Tibial artery (tissue), 4 donors: ENCODE data around the gene SH3RF1.

ENCODE experiments used
- DNase-seq, 2 donors: peaks; one replicate each; pipeline ENCODE4 v3.0.0-alpha.2; 2019
- H3K27ac ChIP-seq, 2 donors: fragments of 200-600 bp; sonication (generic) in 1 of 2; 1 replicate in 1 of 2; 2 replicates in 1 of 2; pipeline ENCODE4 v1.5.1; 2018 to 2019; ENCODE audit warnings: mild to moderate bottlenecking in 1 of 2
- H3K27me3 ChIP-seq, 2 donors: fragments of 200-600 bp; sonication (generic) in 1 of 2; one replicate each; pipeline versions ENCODE4 v1.5.1 to v1.6.0; 2016 to 2019
- H3K36me3 ChIP-seq, 3 donors: fragments of 200-600 bp; sonication (generic) in 2 of 3; one replicate each; pipeline ENCODE4 v1.5.1; 2016 to 2019; ENCODE audit warnings: mild to moderate bottlenecking in 2 of 3
- H3K4me1 ChIP-seq, 4 donors: fragments of 200-600 bp; sonication (generic) in 2 of 4; 1 replicate in 3 of 4; 2 replicates in 1 of 4; pipeline ENCODE4 v1.5.1; 2016 to 2019
- H3K4me3 ChIP-seq, 2 donors: fragments of 200-600 bp; sonication (generic) in 1 of 2; 1 replicate in 1 of 2; 2 replicates in 1 of 2; pipeline ENCODE4 v1.5.1; 2018 to 2019; ENCODE audit warnings: mild to moderate bottlenecking in 2 of 2
- H3K9me3 ChIP-seq, 3 donors: fragments of 200-600 bp; sonication (generic) in 1 of 3; one replicate each; pipeline ENCODE4 v1.5.1; 2016 to 2019
- CTCF ChIP-seq, 2 experiments: fragments of 200-600 bp in 1 of 2; fragments of 450-650 bp in 1 of 2; IDR thresholded peaks; one replicate each; pipeline ENCODE4 v1.5.1; 2017 to 2019; ENCODE audit warnings: antibody characterized with exemption in 2 of 2, mild to moderate bottlenecking in 1 of 2, moderate library complexity in 1 of 2
- intact Hi-C: fragments of 100-400 bp; cut with DNase I; formaldehyde crosslinking; loops from one replicate; pipeline ENCODE4 v1.15.0; 2023; ENCODE audit warnings: low total_unique reads

SH3RF1 gene

GRCh38 chr4:169142391-169142790 is 128.4 kb downstream of the SH3RF1 start:
- H3K4me1 ChIP-seq = peaks cover 0 to 7% (median 1%) of the 10 kb centered on the region in 4 donors
- no peaks in the 10 kb centered on the region for H3K27me3 ChIP-seq
- DNase-seq = no peak
- no peak overlapping the region for H3K27ac ChIP-seq
- no peaks in the 10 kb centered on the region for H3K9me3 ChIP-seq
- intact Hi-C loops = no loop called here
- TF ChIP-seq CTCF (IDR thresholded peaks at IDR 0.05) = no peak
- H3K36me3 ChIP-seq = no peaks in the 10 kb centered on the region
- no peak overlapping the region for H3K4me3 ChIP-seq

- H3K27me3 ChIP-seq = no peaks in the 10 kb centered on the region
- no peaks in the 10 kb centered on the region for H3K36me3 ChIP-seq
- intact Hi-C loops = no loop called here
- peaks cover 0 to 37% (median 30%) of the 10 kb centered on the region in 4 donors for H3K4me1 ChIP-seq
- TF ChIP-seq CTCF (IDR thresholded peaks at IDR 0.05) = no peak
- no peak overlapping the region for H3K27ac ChIP-seq
- no peaks in the 10 kb centered on the region for H3K9me3 ChIP-seq
- H3K4me3 ChIP-seq = no peak overlapping the region
- no peak for DNase-seq
These were observed 131.7 kb downstream of the SH3RF1 start for GRCh38 chr4:169139021-169139420.

GRCh38 chr4:169137558-169137920 is 133.2 kb downstream of the SH3RF1 start:
- intact Hi-C loops = no loop called here
- Histone ChIP-seq H3K9me3 (no peaks in the 10 kb centered on the region), H3K27ac (no peak overlapping the region), H3K4me3 (no peak overlapping the region), H3K36me3 (peaks cover 0 to 4% (median 0%) of the 10 kb centered on the region in 3 donors), H3K4me1 (peaks cover 0 to 49% (median 36%) of the 10 kb centered on the region in 4 donors), H3K27me3 (no peaks in the 10 kb centered on the region)
- TF ChIP-seq CTCF (IDR thresholded peaks at IDR 0.05) = no peak
- DNase-seq = no peak

GRCh38 chr4:169136796-169137557 is 133.8 kb downstream of the SH3RF1 start:
- no peak for TF ChIP-seq CTCF (IDR thresholded peaks at IDR 0.05)
- Histone ChIP-seq H3K4me1 (peaks cover 0 to 52% (median 37%) of the 10 kb centered on the region in 4 donors), H3K36me3 (peaks cover 0 to 10% (median 0%) of the 10 kb centered on the region in 3 donors), H3K9me3 (no peaks in the 10 kb centered on the region), H3K27ac (peak overlapping the region; percentile 60 to 67), H3K27me3 (no peaks in the 10 kb centered on the region), H3K4me3 (no peak overlapping the region)
- intact Hi-C loops = no loop called here
- DNase-seq = no peak

GRCh38 chr4:169136330-169136729 is 134.4 kb downstream of the SH3RF1 start:
- no peaks in the 10 kb centered on the region for H3K27me3 ChIP-seq
- peaks cover 0 to 54% (median 38%) of the 10 kb centered on the region in 4 donors for H3K4me1 ChIP-seq
- DNase-seq = peak in 1 of 2 donors; percentile 20
- H3K4me3 ChIP-seq = no peak overlapping the region
- no peak for TF ChIP-seq CTCF (IDR thresholded peaks at IDR 0.05)
- intact Hi-C loops = no loop called here
- H3K36me3 ChIP-seq = peaks cover 0 to 12% (median 0%) of the 10 kb centered on the region in 3 donors
- peak overlapping the region; percentile 60 to 67 for H3K27ac ChIP-seq
- no peaks in the 10 kb centered on the region for H3K9me3 ChIP-seq
